GM12891 (cell line): ENCODE results near the gene GPR15.

ENCODE experiments used
- DNase-seq: peaks from one replicate; pipeline ENCODE4 v3.0.0; 2011; ENCODE audit warnings: low spot score; ENCODE audit not compliant: insufficient read length
- FAIRE-seq: peaks from 2 replicates; lab custom pipeline; 2011; peaks lifted over from hg19 to GRCh38; lab: Jason Lieb, UNC
- PAX5 ChIP-seq: IDR thresholded peaks from 2 replicates; pipeline ENCODE4 v1.6.1; 2011; ENCODE audit warnings: low read length, moderate library complexity, mild to moderate bottlenecking; ENCODE audit not compliant: insufficient read depth, severe bottlenecking
- POLR2A ChIP-seq: IDR thresholded peaks from 2 replicates; pipeline ENCODE4 v1.6.1; 2011; ENCODE audit warnings: low read depth, low read length, control low read depth
- POLR2AphosphoS5 ChIP-seq: IDR thresholded peaks from 2 replicates; pipeline ENCODE4 v1.6.1; 2011; ENCODE audit warnings: low read depth, low read length, control low read depth
- POU2F2 ChIP-seq: IDR thresholded peaks from 2 replicates; pipeline ENCODE4 v1.6.1; 2011; ENCODE audit warnings: low read depth, mild to moderate bottlenecking, control low read depth, low read length, moderate library complexity
- SPI1 ChIP-seq: IDR thresholded peaks from 2 replicates; pipeline ENCODE4 v1.6.1; 2011; ENCODE audit warnings: low read depth, low read length, control low read depth
- TAF1 ChIP-seq: IDR thresholded peaks from 2 replicates; pipeline ENCODE4 v1.6.1; 2011; ENCODE audit warnings: low read depth, low read length, control low read depth

The GPR15 gene

GRCh38 chr3:98542623-98543022, 10.8 kb downstream of the GPR15 start:
- TF ChIP-seq SPI1, result no peak
- no peak for TF ChIP-seq TAF1
- TF ChIP-seq POU2F2, result no peak
- TF ChIP-seq POLR2AphosphoS5, result no peak; the same call in 1 of the 2 replicates
- no peak for TF ChIP-seq PAX5
- TF ChIP-seq POLR2A, result no peak
- DNase-seq (no peak), FAIRE-seq (peak; percentile 68)

GRCh38 chr3:98545940-98546339, 14.2 kb downstream of the GPR15 start:
- DNase-seq, result no peak
- peak; percentile 89 for FAIRE-seq

DNA sequence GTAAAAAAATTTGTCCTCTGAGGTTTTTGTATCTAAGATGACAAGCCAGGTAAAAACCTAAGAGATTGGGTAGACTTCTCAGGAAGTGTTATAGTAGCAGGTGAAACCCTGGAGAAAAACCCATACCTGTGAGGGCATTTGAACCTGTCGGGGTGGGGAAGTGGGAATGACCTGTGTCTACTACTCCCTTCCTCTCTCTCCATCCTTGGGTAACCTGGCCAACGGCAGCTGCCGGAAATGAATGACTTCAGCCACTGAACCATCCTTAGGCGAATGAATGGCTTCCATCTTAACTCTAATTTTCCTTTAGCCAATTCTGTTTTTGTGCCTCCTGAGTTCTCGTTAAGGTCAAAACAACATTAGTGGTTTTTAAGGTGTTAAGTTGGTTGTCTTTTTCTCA, 16.8 kb downstream of the GPR15 start:
- peak; percentile 23; the same call in 1 of the 2 replicates for TF ChIP-seq SPI1
- TF ChIP-seq POLR2A, result no peak
- FAIRE-seq (no peak), DNase-seq (no peak)

More at GRCh38 chr3:98545940-98546339, 14.2 kb downstream of the GPR15 start:
- TF ChIP-seq PAX5 (no peak), POLR2A (no peak), POLR2AphosphoS5 (no peak), POU2F2 (no peak), SPI1 (no peak)

DNA sequence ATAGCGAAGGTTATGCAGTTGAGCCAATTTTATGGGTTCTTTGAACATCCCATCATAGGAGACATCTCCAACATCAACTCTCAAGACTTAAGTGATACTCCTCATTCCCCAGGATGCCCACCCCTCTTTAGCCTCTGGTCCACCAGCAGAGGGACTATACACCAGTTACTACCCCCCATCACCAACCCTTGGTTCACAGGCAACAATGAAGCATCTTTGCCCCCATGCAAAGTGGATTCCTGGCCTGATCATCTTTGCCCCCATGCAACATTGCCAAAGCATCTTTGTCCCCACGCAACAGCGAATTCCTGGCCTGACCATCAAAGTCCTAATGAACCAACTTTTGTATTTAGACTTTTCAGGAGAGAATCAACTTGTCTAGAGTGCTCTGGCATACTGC, 19.1 kb downstream of the GPR15 start:
- DNase-seq (no peak), FAIRE-seq (peak; percentile 88)
- TF ChIP-seq POLR2AphosphoS5, result peak; percentile 55; the same call in 1 of the 2 replicates
- TF ChIP-seq POU2F2, result no peak

DNA sequence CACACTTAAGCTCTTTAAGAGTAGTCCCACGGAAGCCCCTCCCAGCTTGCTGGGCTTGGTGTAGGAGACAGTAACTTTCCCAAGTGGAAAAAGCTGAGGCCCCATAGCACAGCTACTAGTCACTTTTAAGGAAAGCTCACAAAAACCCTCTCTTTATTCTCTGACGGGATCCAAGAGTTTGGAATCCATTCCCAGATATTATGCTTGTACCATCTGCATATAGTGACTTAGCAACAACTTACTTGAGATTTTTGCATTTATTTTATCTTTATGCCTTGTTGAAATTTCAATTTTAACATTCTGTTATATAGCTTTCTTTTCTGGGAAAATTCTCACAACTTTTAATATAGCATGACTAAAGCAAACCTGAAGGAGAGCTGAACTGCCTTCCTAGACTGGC, 19.5 kb downstream of the GPR15 start:
- no peak for FAIRE-seq
- TF ChIP-seq POLR2A (no peak), POU2F2 (no peak), SPI1 (no peak), PAX5 (no peak), TAF1 (no peak), POLR2AphosphoS5 (no peak)
- no peak for DNase-seq

DNA sequence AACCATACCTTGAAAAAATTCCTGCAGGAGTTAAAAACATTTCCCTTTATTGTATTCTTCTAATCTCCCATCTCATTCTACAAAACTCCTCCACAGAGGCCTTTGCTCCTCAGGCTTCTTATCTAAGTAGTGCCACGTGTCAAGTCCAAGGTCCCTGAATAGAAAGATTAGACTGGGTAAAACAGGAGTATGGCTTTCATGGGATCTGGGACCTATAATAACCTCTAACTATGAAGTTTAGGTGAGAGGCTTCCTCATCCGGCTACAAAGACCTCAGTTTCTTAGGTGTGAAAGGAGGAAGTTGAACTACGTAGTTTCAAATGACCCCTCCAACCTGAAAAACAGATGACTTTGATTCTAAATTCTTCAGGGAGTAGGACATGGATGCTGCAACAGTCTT, 20.0 kb downstream of the GPR15 start:
- no peak for FAIRE-seq
- DNase-seq, result no peak
- peak; percentile 67 for TF ChIP-seq SPI1
- no peak for TF ChIP-seq POLR2AphosphoS5
- no peak for TF ChIP-seq POU2F2
- no peak; the same call in 1 of the 2 replicates for TF ChIP-seq POLR2A
- no peak for TF ChIP-seq TAF1

DNA sequence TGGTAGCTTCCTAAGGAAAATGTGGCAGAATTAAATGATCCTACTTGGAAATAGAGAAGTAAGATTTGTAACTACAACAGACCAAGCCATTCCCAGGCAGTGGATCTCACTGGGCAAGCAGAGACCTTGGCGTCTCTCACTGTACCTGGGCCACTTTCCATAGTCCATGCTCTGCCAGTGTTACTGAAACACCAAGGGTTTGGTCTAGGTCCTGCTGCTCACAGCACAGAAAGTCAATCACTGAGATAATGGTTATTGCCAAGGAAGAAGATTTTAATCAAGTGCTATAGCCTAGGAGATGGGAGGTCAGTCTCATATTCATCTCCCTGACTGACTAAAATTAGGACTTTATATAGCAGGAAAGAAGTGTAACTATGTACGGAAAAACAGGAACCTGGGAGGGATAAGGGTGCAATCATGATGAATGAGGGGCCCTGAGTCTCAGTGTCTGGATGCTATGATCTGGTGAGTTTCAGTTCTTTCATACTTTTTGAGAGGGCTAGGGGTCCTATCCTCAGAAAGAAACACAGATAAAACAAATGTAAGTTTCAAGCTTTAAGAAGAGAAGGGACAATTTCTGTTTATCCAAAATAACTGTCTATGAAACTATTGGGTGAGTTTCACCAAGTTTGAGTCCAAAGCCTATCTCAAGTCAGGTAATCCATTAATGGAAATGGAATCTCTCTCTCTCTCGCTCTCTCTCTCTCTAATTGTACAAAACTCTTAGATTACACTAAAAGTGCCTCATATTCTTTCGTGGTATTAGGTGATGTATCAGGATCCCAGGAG, 20.6 kb downstream of the GPR15 start:
- peak; percentile 50 for TF ChIP-seq TAF1
- TF ChIP-seq SPI1, result peak; percentile 22; the same call in 1 of the 2 replicates
- TF ChIP-seq POLR2AphosphoS5, result peak; percentile 25; the same call in 1 of the 2 replicates
- TF ChIP-seq PAX5, result no peak
- no peak for TF ChIP-seq POU2F2
- FAIRE-seq (peak; percentile 82), DNase-seq (no peak)

GRCh38 chr3:98553021-98553563, 21.3 kb downstream of the GPR15 start:
- DNase-seq (no peak), FAIRE-seq (peak; percentile 72)
- TF ChIP-seq POU2F2 (no peak), POLR2A (peak; percentile 82)

DNA sequence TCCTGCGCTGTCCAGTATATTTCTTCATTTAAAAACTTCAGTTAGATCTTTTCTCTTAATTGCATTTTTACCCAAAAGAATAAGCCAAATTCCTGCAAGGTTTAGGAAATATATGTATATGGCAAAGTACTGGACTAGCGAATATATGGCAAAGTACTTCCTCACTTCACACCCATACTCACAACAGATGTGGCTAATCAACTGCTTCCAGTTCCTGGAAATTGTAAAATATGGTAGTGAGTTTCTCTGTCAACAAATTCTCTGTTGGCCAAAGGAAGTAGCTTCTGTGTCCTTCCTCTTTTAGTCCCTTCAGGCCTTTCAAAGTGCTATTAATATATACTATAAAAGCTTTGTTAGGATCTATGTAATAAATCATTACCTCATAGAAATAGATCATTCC, 22.0 kb downstream of the GPR15 start:
- TF ChIP-seq POLR2A (0 out of 2 replicates have a peak, but pooled peaks have one; percentile 14), TAF1 (no peak), POU2F2 (no peak), POLR2AphosphoS5 (no peak), SPI1 (peak; percentile 68), PAX5 (no peak)
- FAIRE-seq, result no peak
- no peak for DNase-seq

DNA sequence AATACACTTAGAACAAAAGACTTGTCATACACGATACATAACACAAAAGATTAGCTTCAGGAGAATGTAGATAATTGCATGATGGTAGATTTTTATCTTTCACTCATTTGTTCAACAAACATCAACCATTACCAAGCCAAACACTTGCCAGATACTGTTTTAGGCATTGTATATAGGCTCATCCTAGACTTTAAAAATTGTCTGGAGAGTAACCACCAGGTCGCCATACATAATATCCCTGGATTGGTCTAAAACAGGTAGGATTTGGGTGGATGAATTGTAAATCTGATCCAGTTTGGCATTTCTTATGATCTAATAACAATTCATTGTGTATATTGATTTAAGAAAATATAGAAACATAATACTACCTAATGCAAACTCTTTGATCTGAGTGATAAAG, 22.8 kb downstream of the GPR15 start:
- FAIRE-seq (peak; percentile 75), DNase-seq (no peak)

More for the DNA sequence above, 22.8 kb downstream of the GPR15 start:
- TF ChIP-seq PAX5, result no peak
- TF ChIP-seq TAF1, result no peak
- TF ChIP-seq POLR2A, result 0 out of 2 replicates have a peak, but pooled peaks have one; percentile 3
- TF ChIP-seq POU2F2, result no peak
- TF ChIP-seq POLR2AphosphoS5, result peak; percentile 76
- TF ChIP-seq SPI1, result no peak
